OCI-LY1 (cell line): ENCODE results near the gene ARL3.

Source experiments
- CTCF ChIP-seq: fragments of 200-600 bp; sonication (generic), shearing (Covaris generic); IDR thresholded peaks from 2 replicates; pipeline ENCODE4 v1.5.1; 2017; ENCODE audit warnings: mild to moderate bottlenecking, antibody characterized with exemption, low read length, moderate library complexity, mixed read lengths
- EZH2 ChIP-seq: fragments of 200-600 bp; sonication (generic), shearing (Covaris generic); IDR thresholded peaks from 2 replicates; pipeline ENCODE4 v1.8.0; 2017; ENCODE audit warnings: borderline replicate concordance, mixed run types, mild to moderate bottlenecking, antibody characterized with exemption, low read length, moderate library complexity, mixed read lengths

- no peak for TF ChIP-seq CTCF
- TF ChIP-seq EZH2, result no peak
Observed at GRCh38 chr10:102701272-102701671, 12.9 kb downstream of the ARL3 start.
